ENCODE measurements around the gene TIMM10. TPM values are rescaled to one million over a fixed set of nuclear protein-coding genes. Genes with fewer than 3 reads are reported as not detected.

Gene TIMM10
- total RNA-seq, 1 donor from 2014 or later = 19.1 TPM

DNA sequence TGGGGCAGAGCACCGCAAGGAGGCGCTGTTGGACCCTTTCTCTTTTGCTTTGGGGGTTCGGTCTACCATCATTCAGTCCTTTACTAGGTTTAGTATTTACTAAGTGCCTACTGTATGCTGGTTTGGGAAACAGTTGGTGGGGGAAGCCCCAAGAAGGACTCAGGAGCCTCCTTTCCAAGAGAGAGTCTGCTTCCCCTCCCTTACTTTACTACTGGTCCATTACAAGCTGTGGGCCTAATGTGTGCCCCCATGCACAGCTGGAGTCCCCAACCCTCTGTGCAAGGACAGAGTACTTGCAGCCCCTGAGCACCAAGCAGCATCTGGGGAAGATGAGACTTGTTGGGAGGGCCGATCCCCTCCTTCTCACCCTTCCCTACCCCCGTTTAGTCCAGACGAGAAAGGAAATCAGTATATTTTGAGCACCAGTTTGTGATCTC is 37.8 kb upstream of the TIMM10 start:
- H3K27me3 Mint-ChIP-seq (ENCODE audit: insufficient read depth, low read depth) = peaks cover 5% of the 10 kb centered on the region
- peak overlapping the region; percentile 77 for H3K9ac ChIP-seq

DNA sequence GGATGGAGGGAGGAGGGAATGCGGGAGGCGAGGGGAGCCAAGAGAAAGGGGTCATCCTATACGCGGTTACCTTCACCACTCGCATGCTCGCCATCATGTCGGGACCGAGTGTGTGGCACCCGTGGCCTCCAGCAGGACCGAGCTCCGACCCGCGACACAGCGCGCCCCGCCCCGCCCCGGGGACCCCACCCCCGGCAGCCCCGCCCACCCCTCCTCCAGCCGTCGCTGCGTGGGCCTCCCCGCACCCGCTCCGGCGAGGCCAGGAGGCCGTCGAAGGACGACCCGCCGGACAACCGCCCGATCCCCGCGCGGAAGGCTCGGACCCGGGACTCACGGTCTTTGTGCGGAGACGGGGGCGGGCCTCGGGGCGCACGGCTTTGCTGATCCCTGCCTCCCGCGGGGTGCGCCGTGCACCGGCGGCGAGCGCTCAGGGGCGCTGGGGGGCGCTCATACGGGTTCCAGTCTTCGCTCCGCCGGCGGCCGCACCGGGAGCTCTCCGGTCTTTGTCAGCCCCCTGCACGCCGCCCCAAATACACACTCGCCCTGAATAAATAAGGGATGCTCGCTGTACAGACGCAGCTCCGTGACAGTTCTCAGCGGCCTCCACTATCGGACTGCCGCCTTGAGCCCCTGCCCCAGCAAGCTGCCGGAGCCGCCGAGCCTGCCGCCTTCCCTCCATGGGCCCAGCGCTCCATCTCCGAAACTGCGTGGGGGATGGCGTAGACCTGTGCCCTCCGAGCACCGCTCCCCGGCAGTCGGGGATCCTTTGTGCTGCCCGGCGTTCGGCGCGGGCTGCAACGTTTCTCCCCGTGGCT is 37.2 kb upstream of the TIMM10 start, which contains the start of gene UBE2L6:
Gene UBE2L6, minus strand, starts transcription at position 158 of the 815 bp plus-strand sequence. Its CDS starts 61 bp downstream, at position 97.
- Histone ChIP-seq H3K36me3 (no peaks in the 10 kb centered on the region), H2AFZ (replicated peaks) (peak within 1 kb of the TSS; percentile 75), H3K4me3 (peak within 1 kb of the TSS; percentile 95), H3K4me1 (peaks cover 27% of the 10 kb centered on the region), H4K20me1 (ENCODE audit: low read depth) (peaks cover 7% of the 10 kb centered on the region), H3K9me3 (ENCODE audit: low read depth) (no peaks in the 10 kb centered on the region), H3K4me2 (peak within 1 kb of the TSS; percentile 98), H3F3A (ENCODE audit: low read depth) (peaks cover 31% of the 10 kb centered on the region), H3K27ac (peak within 1 kb of the TSS; percentile 88), H3K79me2 (ENCODE audit: low read depth) (peaks cover 46% of the 10 kb centered on the region), H3K27me3 (no peaks in the 10 kb centered on the region), H3K9ac (peak within 1 kb of the TSS; percentile 77)
- Mint-ChIP-seq H3K36me3 (no peaks in the 10 kb centered on the region), H3K27ac (peak within 1 kb of the TSS; percentile 98), H3K4me1 (peaks cover 36% of the 10 kb centered on the region), H3K4me3 (peak within 1 kb of the TSS; percentile 99), H3K9me3 (no peaks in the 10 kb centered on the region), H3K27me3 (ENCODE audit: insufficient read depth, low read depth) (peaks cover 5% of the 10 kb centered on the region)
- DNase-seq (ENCODE audit: low spot score) = peak; percentile 92
- TF ChIP-seq EZH2phosphoT487 (IDR thresholded peaks at IDR 0.05) = no peak
- peak; percentile 38 for TF ChIP-seq EZH2 (IDR thresholded peaks at IDR 0.05)
- TF ChIP-seq, protein P1, sequence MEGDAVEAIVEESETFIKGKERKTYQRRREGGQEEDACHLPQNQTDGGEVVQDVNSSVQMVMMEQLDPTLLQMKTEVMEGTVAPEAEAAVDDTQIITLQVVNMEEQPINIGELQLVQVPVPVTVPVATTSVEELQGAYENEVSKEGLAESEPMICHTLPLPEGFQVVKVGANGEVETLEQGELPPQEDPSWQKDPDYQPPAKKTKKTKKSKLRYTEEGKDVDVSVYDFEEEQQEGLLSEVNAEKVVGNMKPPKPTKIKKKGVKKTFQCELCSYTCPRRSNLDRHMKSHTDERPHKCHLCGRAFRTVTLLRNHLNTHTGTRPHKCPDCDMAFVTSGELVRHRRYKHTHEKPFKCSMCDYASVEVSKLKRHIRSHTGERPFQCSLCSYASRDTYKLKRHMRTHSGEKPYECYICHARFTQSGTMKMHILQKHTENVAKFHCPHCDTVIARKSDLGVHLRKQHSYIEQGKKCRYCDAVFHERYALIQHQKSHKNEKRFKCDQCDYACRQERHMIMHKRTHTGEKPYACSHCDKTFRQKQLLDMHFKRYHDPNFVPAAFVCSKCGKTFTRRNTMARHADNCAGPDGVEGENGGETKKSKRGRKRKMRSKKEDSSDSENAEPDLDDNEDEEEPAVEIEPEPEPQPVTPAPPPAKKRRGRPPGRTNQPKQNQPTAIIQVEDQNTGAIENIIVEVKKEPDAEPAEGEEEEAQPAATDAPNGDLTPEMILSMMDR (IDR thresholded peaks at IDR 0.05) = peak; percentile 87

More for the DNA sequence above, 37.8 kb upstream of the TIMM10 start:
- Histone ChIP-seq H3K9me3 (ENCODE audit: low read depth) (no peaks in the 10 kb centered on the region), H3K36me3 (no peaks in the 10 kb centered on the region), H3F3A (ENCODE audit: low read depth) (peaks cover 31% of the 10 kb centered on the region), H2AFZ (replicated peaks) (peak overlapping the region; percentile 75), H3K27me3 (no peaks in the 10 kb centered on the region), H3K4me2 (peak overlapping the region; percentile 98), H3K4me1 (peaks cover 28% of the 10 kb centered on the region), H3K4me3 (peak overlapping the region; percentile 95), H3K27ac (peak overlapping the region; percentile 88), H4K20me1 (ENCODE audit: low read depth) (peaks cover 5% of the 10 kb centered on the region), H3K79me2 (ENCODE audit: low read depth) (peaks cover 40% of the 10 kb centered on the region)
- H3K36me3 Mint-ChIP-seq = no peaks in the 10 kb centered on the region
- H3K4me1 Mint-ChIP-seq = peaks cover 38% of the 10 kb centered on the region
- no peaks in the 10 kb centered on the region for H3K9me3 Mint-ChIP-seq
- H3K27ac Mint-ChIP-seq = peak overlapping the region; percentile 98
- peak overlapping the region; percentile 99 for H3K4me3 Mint-ChIP-seq
- DNase-seq (ENCODE audit: low spot score) = no peak
- TF ChIP-seq EZH2 (IDR thresholded peaks at IDR 0.05) (no peak), EZH2phosphoT487 (IDR thresholded peaks at IDR 0.05) (no peak)
- TF ChIP-seq, protein P1 (IDR thresholded peaks at IDR 0.05) = no peak

DNA sequence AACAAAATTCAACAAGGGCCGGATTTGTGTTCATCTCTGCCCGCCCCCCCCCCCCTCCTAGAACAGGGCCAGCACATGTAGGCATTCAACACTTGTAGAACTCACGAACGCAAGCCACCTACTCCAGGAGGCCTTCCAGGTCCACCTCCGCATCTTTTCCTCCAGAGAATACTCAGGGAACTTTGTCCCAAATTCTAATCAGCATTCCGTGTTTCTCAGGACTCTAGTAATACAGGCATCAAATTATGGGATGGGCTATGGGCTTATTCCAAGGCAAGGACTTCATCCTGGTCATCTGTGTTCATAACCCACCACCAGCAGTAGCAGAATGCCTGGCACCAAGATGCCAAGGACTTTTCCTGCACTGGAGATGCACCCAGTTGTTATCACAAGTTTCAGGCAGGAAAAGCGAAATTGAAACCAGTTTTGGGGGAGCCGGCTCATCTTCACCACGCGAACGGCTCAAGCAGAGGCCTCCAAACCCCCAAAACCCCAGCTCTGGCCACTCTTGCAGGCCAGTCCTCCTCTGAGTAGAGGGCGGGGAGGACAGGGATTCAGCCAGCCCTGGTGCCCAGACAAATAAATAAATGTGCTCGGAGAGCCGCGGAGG is 36.5 kb upstream of the TIMM10 start:
- peaks cover 31% of the 10 kb centered on the region for H3F3A ChIP-seq (ENCODE audit: low read depth)
- H2AFZ ChIP-seq (replicated peaks) = peak overlapping the region; percentile 75
- H3K9ac ChIP-seq = peak overlapping the region; percentile 77
- DNase-seq (ENCODE audit: low spot score) = no peak
- Mint-ChIP-seq H3K9me3 (no peaks in the 10 kb centered on the region), H3K27me3 (ENCODE audit: insufficient read depth, low read depth) (peaks cover 5% of the 10 kb centered on the region), H3K36me3 (no peaks in the 10 kb centered on the region), H3K4me3 (peak overlapping the region; percentile 99), H3K27ac (peak overlapping the region; percentile 78), H3K4me1 (peaks cover 36% of the 10 kb centered on the region)
- H3K27me3 ChIP-seq = no peaks in the 10 kb centered on the region
- H3K36me3 ChIP-seq = no peaks in the 10 kb centered on the region
- H3K9me3 ChIP-seq (ENCODE audit: low read depth) = no peaks in the 10 kb centered on the region
- peaks cover 53% of the 10 kb centered on the region for H3K79me2 ChIP-seq (ENCODE audit: low read depth)
- H3K4me3 ChIP-seq = peak overlapping the region; percentile 95
- peak overlapping the region; percentile 98 for H3K4me2 ChIP-seq
- H4K20me1 ChIP-seq (ENCODE audit: low read depth) = peaks cover 14% of the 10 kb centered on the region
- H3K27ac ChIP-seq = no peak overlapping the region
- TF ChIP-seq, protein P1 (IDR thresholded peaks at IDR 0.05) = no peak
- TF ChIP-seq EZH2phosphoT487 (IDR thresholded peaks at IDR 0.05) (no peak), EZH2 (IDR thresholded peaks at IDR 0.05) (no peak)
- H3K4me1 ChIP-seq = peaks cover 27% of the 10 kb centered on the region
